HTERT RPE-1 (cell line): ENCODE measurements around the gene APOA1.

Experiments used
- in situ Hi-C: fragments of 300-500 bp; cut with MboI; formaldehyde crosslinking; loops from 4 replicates; pipeline ENCODE4 v1.14.3; 2020; ENCODE audit warnings: low sequenced_read_pairs

APOA1 gene

DNA sequence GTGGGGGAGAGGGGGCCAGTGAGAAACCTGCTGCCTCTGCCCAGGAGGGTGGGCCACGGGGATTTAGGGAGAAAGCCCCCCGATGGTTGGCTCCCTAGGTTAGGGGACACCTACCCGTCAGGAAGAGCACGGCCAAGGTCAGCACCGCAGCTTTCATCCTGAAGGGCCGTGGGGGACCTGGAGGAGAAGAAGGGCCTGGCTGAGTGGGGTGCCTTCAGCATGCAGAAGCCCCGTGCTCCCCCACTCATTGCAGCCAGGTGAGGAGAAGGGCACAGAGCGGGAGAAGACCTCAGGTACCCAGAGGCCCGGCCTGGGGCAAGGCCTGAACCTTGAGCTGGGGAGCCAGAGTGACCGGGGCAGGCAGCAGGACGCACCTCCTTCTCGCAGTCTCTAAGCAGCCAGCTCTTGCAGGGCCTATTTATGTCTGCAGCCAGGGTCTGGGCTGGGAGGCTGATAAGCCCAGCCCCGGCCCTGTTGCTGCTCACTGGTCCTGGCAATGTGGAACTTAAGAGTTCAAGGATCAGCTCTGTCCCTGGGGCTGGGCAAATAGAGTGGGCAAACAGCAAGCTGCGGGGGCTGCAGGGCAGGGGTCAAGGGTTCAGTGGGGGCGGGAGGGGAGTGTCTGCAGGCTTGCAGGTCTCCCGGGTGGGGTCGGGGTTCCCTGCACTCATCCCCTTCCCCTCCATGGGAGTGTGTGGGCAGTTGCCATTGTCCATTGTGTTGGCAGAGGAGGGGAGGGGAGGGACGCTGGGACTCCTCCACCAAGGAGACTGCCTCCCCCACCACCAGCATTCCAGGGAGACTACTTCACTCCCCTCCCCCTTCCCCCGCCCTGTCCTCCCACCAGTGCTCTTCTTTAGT, at the start of gene APOA1:
Gene APOA1 (minus strand): TSS at position 392 of the 861 bp plus-strand sequence. CDS start 235 bp downstream, at position 157.
- in situ Hi-C loops: no loop called here

DNA sequence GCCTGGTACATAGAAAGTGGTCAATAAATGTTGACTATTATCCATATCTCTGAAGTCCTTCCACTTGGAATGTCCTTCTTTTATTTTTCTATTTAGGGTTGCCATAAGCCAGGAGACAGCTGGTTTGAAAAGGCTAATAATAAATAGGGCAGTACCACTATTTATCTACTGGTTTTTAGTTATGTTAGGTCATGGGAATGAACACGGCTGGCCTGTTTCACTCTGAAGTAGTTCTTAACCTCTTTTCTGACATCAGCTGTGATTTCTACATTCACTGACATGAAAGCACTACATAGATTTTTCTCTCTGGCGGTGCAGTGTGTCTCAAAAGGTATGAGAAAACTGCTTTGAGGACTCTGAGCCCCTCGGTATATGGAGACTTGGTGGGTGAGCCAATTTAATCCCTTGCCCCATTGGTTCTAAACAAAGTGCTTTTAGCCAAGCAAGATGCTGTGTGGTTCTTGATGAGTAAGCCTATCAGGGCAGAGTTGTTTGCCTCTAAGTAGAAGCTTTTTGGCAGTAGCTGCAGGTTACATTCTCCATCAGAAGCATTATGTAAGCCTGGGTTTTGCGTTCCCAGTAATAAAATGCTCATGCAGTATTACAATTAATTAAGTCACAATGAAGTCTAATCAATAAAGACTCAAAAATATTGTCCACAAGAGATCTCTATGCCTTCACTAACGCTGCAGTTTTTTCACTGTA, 48.7 kb upstream of the APOA1 start:
- in situ Hi-C loops: no loop called here

DNA sequence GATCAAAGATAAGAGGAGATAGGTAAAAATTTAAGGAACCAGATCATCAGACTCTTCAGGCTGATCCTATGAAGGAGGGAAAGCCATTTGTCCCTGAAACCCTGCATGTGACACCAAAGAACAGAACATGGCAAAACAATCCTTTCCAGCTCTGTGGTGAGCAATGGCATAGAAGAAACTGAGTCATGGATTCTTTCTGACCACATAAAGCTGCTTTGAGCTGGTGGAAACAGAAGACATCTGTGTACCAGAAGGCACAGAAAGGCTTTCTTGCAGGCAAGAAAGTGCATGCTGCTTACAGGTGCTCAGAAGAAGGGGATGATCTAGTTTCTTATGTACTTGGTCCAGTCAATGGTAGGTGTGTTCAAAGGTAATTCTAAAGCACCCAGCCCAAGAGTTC, 45.0 kb upstream of the APOA1 start:
- in situ Hi-C loops: no loop called here

DNA sequence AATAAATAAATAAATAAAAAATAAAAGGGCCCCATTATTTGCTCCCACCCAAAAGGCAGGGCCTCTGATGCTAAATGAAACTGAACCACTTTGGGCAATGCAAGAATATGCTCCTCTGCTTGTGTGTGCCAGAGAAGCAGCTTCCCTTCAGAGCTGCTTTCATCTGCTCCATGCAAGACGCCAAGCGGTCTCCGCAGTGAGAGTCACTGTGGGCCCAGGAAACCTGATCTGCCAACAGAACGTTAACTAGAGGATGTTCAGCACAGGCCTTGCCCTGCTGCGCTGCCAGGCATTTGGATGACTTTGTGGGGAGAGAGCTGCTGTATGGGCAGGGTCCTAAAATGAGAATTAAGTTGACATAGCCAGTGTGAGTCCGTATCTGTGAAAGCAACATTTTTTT, 43.7 kb upstream of the APOA1 start:
- in situ Hi-C loops: no loop called here

DNA sequence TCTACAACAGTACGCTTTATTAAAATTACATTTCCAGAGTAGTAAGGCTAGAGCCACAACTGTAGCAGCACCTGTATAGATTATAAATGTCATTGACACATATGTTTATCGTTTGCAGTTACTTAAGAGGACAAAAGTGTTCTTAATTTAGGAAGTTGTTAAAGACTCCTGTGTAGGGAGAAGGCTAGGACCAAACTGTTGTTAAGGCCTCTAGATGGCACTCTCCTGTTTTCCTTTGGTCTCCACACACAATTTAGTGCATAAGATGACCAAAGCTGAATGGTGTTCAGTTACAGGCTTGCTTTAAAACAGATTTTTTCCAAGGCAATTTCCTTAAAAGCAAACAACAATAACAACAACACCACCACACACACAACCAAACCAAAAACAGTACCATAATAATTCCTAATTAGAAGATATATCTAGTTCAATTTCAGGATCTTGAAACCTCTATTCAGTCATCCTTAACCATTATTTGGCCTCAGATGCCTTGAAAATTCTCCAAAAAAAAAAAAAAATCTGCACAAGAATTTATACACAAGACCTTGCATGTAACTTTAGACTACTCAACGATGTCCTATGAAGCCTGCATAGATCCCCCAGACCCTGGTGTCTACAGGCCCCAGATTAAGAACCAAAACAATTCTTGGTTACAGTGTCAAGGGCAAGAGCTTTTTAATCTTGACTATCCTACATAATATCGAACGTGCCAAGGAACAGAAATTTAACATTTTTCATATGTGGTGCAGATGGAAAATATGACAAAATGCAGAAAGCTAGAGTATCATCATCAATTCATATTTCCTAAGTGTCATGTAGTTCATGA, 42.6 kb upstream of the APOA1 start:
- in situ Hi-C loops: no loop called here

DNA sequence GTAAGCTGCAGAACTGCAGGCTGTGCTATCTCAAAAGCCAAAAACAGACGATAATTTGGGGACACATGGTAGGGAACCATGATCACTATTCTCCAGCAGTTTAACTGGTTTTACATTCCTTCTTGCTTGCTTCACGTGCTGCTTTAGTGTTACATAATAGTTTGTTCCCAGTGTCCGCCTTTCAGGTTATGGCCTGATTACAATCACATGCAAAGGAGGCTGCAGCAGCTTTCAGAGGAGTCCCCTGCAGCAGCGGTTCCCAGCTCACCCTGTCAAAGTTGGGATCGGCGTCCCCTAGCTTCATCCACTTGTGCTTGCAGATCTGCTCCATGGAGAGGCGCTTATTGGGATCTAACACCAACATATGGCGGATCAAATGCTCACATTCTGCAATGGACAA, 39.2 kb upstream of the APOA1 start:
- in situ Hi-C loops: no loop called here

DNA sequence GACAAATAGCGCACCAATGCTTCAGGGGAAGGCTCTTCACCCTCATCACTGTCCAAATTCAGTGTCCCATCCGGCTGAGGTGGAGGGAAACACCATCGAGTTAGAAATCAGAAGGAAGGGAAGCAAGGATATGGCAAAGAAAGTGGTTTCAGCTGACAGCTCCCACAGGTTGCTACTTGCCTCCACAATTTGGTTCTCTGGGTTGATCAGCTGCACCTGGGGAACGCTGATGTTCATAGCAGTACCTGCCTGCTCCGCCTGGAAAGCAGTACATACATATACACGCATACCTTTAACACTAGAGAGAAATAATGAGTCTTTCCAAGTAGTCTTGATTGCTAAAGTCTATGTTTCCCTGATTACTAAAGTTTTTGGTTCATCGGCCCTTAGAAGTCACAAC, 37.8 kb upstream of the APOA1 start:
- in situ Hi-C loops: no loop called here

DNA sequence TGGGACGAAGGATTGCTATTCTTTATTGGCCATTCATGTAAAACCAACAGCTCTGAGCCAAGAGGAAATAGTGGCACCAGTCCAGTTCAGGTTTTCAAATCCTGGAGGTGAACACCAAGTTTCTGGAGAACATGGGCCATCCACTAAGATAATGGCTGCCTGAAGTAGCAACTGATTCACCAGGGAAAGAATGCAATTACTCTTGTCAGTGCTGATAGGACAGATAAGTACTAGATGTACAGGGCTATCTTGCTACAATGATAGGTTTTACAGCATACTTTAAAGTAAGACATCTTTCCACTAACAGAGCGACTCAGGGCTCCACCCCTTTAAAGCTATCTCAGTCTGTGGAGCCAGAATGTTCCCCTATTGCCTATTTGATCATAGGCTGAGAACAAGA, 36.8 kb upstream of the APOA1 start:
- in situ Hi-C loops: no loop called here

DNA sequence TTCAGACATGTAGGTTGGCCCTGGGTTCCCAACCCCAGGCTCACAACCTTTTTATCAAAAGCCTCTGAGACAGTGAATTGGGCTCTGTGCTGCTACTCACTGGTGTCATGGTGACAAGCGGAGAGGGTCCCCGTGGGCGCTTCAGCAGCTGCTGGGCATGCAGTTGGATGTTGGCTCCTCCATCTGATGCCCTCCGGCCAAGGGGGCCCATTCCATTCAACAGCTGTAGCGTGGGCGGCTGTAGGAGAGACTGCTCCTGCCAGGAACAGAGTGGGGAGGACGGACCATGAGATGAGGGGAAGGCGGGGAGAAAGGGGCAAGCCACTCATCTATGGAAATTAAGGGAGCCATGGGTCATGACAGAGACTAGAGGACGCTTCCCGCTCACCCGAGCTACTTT, 36.0 kb upstream of the APOA1 start:
- in situ Hi-C loops: no loop called here

DNA sequence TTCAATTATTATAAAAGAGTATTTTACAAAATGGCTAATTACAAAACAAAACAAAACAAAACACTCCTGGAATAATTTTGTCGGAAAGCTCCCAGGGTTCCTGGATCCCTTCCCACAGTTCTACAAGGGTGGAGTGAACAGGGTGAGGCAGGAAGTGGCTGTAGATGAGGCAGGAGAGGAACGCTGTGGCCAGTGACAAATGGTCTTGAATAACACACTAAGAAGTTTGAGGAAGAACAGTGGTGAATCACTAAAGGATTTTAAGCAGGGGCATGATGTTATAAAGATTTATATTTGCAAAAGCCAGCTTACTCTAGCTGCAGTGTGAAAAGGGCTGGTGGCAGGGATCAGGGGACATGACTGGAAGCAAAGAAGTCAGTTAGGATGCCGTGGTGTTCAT, 33.8 kb upstream of the APOA1 start:
- in situ Hi-C loops: no loop called here

DNA sequence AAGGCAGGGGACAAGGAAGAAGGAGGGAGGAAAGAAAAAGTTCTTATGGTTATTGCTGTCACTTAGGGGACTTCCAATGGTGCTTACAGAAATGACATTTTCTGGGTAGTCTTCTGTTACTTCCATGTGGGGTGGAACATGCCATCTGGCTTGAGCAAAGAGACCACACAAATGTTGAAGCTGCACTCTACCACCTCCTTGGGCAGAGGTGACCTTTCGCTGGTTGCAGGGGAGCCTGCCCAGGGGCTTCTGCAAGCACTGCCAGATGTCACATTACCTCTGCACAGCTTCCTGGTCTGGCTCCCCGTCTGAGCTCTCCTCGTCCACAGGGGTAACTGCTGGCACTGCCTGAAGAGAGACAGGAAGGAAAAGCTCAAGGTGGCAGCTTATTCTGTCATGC, 32.6 kb upstream of the APOA1 start:
- in situ Hi-C loops: no loop called here

DNA sequence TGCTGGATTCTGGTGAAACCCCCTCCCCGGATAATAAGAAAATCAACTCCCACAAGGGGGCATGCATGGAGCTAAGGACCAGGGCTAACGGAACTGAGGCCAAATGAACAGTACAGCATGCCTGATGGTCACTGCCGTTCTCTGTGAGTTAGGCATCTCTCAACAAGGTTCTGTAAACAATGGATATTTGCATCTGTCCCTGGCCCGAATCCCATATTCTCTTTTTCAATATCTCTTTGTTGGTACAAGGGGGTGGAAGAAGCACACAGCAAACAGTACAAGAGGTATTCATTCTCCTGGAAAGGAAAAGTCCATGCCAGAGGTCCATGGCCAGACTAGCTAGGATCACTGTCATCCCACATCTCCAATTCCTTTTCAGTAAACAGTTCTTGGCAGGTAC, 32.2 kb upstream of the APOA1 start:
- in situ Hi-C loops: no loop called here

DNA sequence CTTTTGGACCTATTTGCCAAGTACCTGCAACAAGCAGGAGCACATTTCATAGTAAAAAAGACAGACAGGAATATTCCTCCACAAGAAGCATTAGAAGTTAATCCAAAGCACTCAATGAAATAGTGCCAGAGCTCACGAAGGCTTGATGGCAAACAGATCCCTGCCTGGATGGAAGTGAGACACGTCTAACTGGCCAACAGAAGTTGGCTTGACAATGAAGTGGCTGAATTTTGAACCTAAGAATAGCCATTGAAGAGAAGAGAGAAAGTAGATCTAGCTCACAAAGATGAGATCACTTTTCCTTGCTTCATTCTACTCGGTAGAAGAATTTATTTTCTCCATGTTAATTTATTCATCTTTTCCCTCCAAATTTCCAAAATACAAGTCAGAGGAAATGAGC, 30.6 kb upstream of the APOA1 start:
- in situ Hi-C loops: no loop called here

DNA sequence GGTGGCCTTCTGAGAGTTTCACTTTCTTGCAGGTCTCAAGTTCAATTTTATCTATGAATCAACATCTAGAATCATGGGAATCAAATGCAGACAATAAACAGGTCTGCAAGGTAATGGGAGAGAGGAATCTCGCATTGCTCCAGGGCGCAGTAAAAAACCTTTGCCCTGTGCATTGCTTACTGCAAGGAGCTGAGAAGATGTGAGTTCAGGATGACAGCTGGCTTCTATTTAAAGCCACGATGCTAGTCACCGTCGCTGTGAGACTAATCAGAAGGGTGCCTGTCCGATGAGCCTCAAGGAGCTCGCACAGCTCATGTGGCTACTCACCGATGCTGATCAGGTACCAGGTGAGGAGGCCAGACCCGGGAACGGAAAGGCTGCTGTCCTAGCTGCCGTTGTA, 30.2 kb upstream of the APOA1 start:
- in situ Hi-C loops: no loop called here

DNA sequence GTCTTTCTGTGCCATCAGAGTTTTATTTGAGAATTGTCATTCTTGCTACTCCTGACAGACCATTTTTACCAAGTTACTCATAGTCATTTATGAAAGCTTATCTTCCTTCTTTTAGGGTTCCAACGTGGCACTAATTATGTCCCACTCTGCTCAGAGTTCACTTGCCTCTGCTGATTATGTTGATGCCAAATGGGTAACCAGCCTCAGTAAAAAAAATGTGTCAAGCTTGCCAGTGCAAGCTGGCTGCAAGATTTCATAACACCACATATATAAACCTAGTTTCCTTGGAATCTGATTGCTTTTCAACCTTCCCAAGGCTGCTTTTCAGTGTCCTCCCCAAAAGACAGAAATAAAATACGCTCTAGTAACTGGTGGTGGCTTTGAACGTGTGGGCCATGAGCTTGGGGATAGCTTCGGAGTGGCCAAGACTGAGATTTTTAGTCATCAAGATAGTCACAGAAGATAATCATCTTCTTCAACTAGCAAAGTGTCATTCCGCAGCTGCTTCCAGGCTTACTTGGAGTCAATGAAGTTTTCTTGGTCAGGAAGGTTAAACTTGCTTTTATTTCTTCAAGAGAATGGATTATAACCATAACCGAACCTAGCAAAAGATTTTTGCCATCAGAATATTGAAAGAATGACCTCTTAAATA, 29.5 kb upstream of the APOA1 start:
- in situ Hi-C loops: no loop called here

DNA sequence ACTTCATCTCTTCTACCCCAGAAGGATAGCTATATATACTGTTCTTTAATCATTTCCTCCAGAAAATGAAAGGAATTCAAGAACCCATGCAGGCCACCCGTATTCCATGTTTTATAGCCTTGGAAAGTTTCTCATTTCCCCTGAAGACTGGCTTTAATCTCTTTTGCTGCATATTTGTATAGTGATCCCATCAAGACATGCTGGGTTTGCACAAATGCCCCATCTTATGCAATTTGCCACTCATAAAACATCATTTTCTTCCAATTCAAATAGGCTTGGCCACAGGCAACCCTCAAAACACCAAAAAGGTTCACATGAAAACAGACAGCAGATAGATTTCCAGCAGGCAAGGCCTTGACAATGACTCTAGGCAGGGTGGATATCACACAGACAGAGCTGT, 28.3 kb upstream of the APOA1 start:
- in situ Hi-C loops: no loop called here

DNA sequence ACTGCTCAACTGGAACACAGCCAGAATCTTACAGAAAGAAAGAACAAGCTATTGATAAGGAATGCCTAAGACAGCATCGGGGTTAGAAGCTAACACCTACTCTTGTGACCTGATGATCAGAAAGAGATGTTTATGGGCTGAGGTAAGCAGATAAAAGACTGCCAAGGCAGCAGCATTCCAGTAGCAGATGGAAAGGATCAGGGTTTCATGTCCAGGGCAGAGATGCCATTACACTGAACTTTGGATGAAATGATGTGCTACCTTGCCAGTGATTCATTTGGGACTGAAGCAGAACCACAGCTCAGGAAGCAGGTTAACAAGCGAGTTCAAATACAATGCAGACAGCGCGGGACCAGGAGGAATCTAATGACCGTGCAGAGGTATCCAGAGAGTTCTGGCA, 27.1 kb upstream of the APOA1 start:
- in situ Hi-C loops: no loop called here

DNA sequence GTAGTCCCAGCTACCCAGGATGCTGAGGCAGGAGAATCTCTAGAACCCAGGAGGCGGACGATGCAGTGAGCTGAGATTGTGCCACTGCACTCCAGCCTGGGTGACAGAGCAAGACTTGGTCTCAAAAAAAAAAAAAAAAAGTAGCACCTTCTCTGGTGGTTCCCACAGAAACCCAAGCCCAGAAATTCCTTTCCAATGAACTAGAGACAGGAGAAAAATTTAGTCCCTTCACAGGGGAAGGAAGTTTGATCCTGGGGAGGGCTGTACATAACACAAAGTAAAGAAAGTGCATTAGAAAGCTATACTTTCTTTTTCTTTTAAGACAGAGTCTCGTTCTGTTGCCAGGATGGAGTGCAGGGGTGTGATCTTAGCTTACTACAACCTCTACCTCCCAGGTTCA, 25.5 kb upstream of the APOA1 start:
- in situ Hi-C loops: no loop called here

DNA sequence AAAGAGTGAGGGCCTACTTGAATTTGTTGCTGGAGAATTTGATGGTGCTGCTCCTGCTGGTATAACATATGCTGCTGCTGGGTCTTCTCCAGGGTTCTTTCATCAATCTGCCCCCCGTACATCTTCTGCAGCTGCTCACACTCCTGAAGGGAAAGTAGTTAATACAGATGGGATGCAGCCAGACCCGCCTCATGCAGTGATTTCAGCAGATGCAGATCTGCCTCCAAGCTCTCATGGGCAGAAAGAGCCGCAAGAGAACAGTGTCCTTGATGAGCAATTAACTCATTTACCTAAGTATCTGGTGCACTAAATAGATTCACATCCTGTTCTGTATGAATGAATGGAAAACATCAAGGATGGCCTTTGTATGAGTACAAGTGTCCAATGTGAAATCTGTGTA, 24.8 kb upstream of the APOA1 start:
- in situ Hi-C loops: no loop called here

DNA sequence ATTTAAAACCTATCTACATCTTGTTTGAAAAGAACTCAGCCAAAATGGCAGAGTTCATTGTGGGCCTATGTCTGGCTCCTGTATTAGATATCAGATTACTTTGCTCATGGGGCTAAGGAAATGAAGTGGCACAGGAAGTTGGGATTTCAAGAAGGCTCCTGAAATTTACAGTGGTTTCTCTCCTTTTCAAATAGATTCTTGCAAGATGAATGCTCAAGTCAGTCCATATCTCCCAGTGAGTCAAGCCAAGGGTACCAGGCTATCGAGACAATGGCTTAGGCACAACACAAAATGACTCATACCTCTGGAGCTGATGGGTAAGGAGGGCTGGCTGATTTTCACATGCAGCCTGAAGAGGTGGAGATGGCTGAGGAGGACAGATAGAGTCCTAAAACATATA, 24.1 kb upstream of the APOA1 start:
- in situ Hi-C loops: no loop called here

DNA sequence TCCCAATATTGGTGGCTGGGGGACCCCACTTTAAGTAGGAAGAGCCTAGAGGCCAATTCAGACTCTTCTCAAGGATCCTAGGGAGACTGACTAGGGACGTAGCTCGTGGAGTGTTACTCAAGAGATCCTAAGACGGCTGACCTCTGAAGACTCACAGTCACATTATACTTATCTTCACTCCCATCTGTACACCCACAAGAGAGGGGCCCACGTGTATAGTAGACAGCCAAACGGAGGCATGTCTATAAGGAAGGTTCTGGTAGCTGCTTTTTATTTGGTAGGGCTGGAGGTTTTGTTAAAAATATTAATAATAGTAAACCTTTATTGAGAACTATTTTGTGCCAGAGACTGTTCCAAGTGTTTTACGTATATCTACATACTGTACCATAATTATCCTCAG, 22.9 kb upstream of the APOA1 start:
- in situ Hi-C loops: no loop called here
